ENCODE measurements around the gene SLC37A1.
"Not testable (repeated sequence)": the region's sequence is repeated elsewhere in the genome, so short reads cannot be mapped to it uniquely, and the experiment has no call there.

The SLC37A1 gene

GRCh38 chr21:42513151-42513984 lies at the start of gene SLC37A1:
TSS of gene SLC37A1 (plus strand) at chr21:42513852. CDS start at chr21:42518455, 4,603 bp downstream.
- DNase-seq: no peak

GRCh38 chr21:42463861-42464515 lies 49.7 kb upstream of the SLC37A1 start:
- no peak for DNase-seq

- DNase-seq: no peak
Measured at GRCh38 chr21:42465008-42465802, 48.4 kb upstream of the SLC37A1 start.

GRCh38 chr21:42465803-42466127 lies 47.9 kb upstream of the SLC37A1 start:
- DNase-seq: no peak

- no peak for DNase-seq
Measured at GRCh38 chr21:42466700-42467099, 47.0 kb upstream of the SLC37A1 start.

- no peak for DNase-seq
Measured at GRCh38 chr21:42467140-42467983, 46.3 kb upstream of the SLC37A1 start.

- DNase-seq: no peak
Measured at GRCh38 chr21:42468491-42469131, 45.0 kb upstream of the SLC37A1 start.

- no peak for DNase-seq
Measured at GRCh38 chr21:42469272-42469671, 44.4 kb upstream of the SLC37A1 start.

- not testable (repeated sequence) for DNase-seq
Measured at GRCh38 chr21:42469726-42470125, 43.9 kb upstream of the SLC37A1 start.

- DNase-seq: no peak
Measured at GRCh38 chr21:42471206-42471605, 42.4 kb upstream of the SLC37A1 start.

- no peak for DNase-seq
Measured at GRCh38 chr21:42471716-42472330, 41.8 kb upstream of the SLC37A1 start.

- DNase-seq: no peak
Measured at GRCh38 chr21:42472521-42472920, 41.1 kb upstream of the SLC37A1 start.

GRCh38 chr21:42473498-42474042 lies 40.1 kb upstream of the SLC37A1 start:
- no peak for DNase-seq

- DNase-seq: no peak
Measured at GRCh38 chr21:42474043-42474831, 39.4 kb upstream of the SLC37A1 start.

GRCh38 chr21:42475036-42475435 lies 38.6 kb upstream of the SLC37A1 start:
- no peak for DNase-seq

- no peak for DNase-seq
Measured at GRCh38 chr21:42475526-42476387, 37.9 kb upstream of the SLC37A1 start.

- no peak for DNase-seq
Measured at GRCh38 chr21:42476388-42477331, 37.0 kb upstream of the SLC37A1 start.

GRCh38 chr21:42478504-42478903 lies 35.1 kb upstream of the SLC37A1 start:
- no peak for DNase-seq

Measured in amniotic stem cell (primary cell).